Adrenal gland (tissue), 12 donors: ENCODE data around the gene PAOX. TPM values are rescaled to one million over a fixed set of nuclear protein-coding genes. Genes with fewer than 3 reads are reported as not detected.

Experiments used
- DNase-seq, 7 donors: peaks; one replicate each; pipeline ENCODE4 v3.0.0-alpha.2; 2019 to 2020
- H3K27ac ChIP-seq, 5 donors: fragments of 200-600 bp; sonication (generic) in 4 of 5; 1 replicate in 3 of 5; 2 replicates in 2 of 5; pipeline versions ENCODE4 v1.5.1 to v1.8.0; 2016 to 2020; ENCODE audit warnings: mild to moderate bottlenecking in 1 of 5
- H3K27me3 ChIP-seq: fragments of 200-600 bp; 2 replicates; pipeline ENCODE4 v1.8.0; 2021
- H3K36me3 ChIP-seq, 2 donors: fragments of 200-600 bp; replicated peaks in 1 of 2; 1 replicate in 1 of 2; 2 replicates in 1 of 2; pipeline versions ENCODE4 v1.5.1 to v1.8.0; 2018 to 2022
- H3K4me1 ChIP-seq, 2 donors: fragments of 200-600 bp; replicated peaks in 1 of 2; 1 replicate in 1 of 2; 2 replicates in 1 of 2; pipeline versions ENCODE4 v1.5.1 to v1.8.0; 2018 to 2021
- H3K4me3 ChIP-seq, 4 donors: fragments of 200-600 bp; sonication (generic) in 3 of 4; one replicate each; pipeline ENCODE4 v1.5.1; 2016 to 2018
- H3K9me3 ChIP-seq, 3 donors: fragments of 200-600 bp; sonication (generic) in 1 of 3; replicated peaks in 1 of 3; 1 replicate in 2 of 3; 2 replicates in 1 of 3; pipeline versions ENCODE4 v1.5.1 to v1.8.0; 2016 to 2021
- CTCF ChIP-seq, 6 experiments: fragments of 450-650 bp in 4 of 6; fragments of 200-600 bp in 2 of 6; sonication (generic) in 1 of 6; IDR thresholded peaks; 1 replicate in 5 of 6; 2 replicates in 1 of 6; pipeline versions ENCODE4 v1.5.1 to v1.8.0; 2016 to 2021; ENCODE audit warnings: antibody characterized with exemption in 6 of 6, mild to moderate bottlenecking in 2 of 6, moderate library complexity in 1 of 6
- POLR2A ChIP-seq, 2 donors: fragments of 450-650 bp; IDR thresholded peaks; one replicate each; pipeline ENCODE4 v1.6.1; 2017; ENCODE audit warnings: antibody characterized with exemption in 2 of 2, mild to moderate bottlenecking in 2 of 2, moderate library complexity in 1 of 2
- WGBS, 4 donors: extraction: QIAGEN DNeasy Blood & Tissue Kit in 2 of 4; methylation state at CpG; one replicate each; pipeline versions ENCODE4 v1.1.5 to v1.1.7; 2013 to 2017; 5-methylcytosine and 5-hydroxymethylcytosine counted together
- intact Hi-C, 2 donors: fragments of 100-400 bp; cut with DNase I; formaldehyde crosslinking; loops; one replicate each; pipeline versions ENCODE4 v1.14.1 to v1.15.0; 2022 to 2023
- polyA plus RNA-seq, 3 donors: library from polyadenylated mRNA; stranded (reverse); fragments of 200-250 nt in 2 of 3; fragments of 350-450 nt in 1 of 3; fragmentation: Illumina TruSeq in 1 of 3; extraction: RNeasy Lipid Tissue Mini Kit (QIAGEN cat#74804) in 1 of 3; gene quantifications; one replicate each; pipeline ENCODE4 v1.2.3, GENCODE V29; 2013 to 2014
- total RNA-seq, 9 donors: library from RNA; depleted of rRNA in 4 of 9; stranded (reverse); fragments of >200 nt in 4 of 9; fragments of 120-200 nt in 1 of 9; fragmentation: NEBNext Ultra II Directional in 1 of 9; extraction: Animal tissue kit (Norgen Biotek cat#: 25700) in 1 of 9; gene quantifications; one replicate each; pipeline versions ENCODE4 v1.1.0 to v1.2.4, GENCODE V29; 2013 to 2023
- donor health status: healthy with polysubstance abuse.
- donor health status: Bipolar disorder and iron deficiency.
- donor health status: DM: yes; HTN: yes; CAD: no.
- donor health status: DM: no; HTN: no; CAD: no.
- donor health status: DM: no; HTN: no; CAD: no.
- donor health status: DM: yes; HTN: yes; CAD: no.

The PAOX gene
- total and polyA plus RNA-seq, 12 donors: 1.0 to 34.4 (median 6.4) TPM

DNA sequence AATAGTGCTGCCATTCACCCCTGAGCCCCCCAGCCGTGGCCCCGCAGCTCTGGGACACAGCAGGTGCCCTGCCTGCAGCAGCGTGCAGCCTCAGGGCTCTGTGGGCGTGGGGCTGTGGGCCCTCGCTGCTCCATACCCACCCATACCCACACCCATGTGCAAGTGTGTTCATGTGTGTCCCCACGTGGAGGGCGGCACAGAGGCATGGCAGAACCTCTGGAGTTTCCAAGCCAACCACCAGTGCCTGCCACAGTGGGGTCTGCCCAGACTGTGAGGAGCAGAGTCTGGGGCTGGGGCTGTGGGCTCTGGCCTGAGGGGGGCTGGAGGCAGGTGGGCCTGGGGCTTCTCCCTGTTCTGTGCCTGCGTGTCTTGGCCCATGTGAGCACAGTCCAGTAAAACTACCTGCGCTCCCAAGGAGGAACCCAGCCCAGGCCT lies 29.5 kb upstream of the PAOX start:
- DNase-seq: no peak
- H3K27ac ChIP-seq: no peak overlapping the region
- TF ChIP-seq POLR2A (IDR thresholded peaks at IDR 0.05) (no peak), CTCF (IDR thresholded peaks at IDR 0.05) (no peak)
- no peaks in the 10 kb centered on the region for H3K9me3 ChIP-seq
- H3K36me3 ChIP-seq: no peaks in the 10 kb centered on the region
- H3K27me3 ChIP-seq: peaks cover 13% of the 10 kb centered on the region
- WGBS, 4 donors: 66 to 76% (median 72%) methylated on average over 3 to 9 of the region's 9 CpGs
- H3K4me1 ChIP-seq: no peaks in the 10 kb centered on the region
- H3K4me3 ChIP-seq: no peak overlapping the region
- intact Hi-C loops: no loop called here

GRCh38 chr10:133350283-133350949 lies 28.6 kb upstream of the PAOX start:
- intact Hi-C loops: no loop called here
- no peaks in the 10 kb centered on the region for H3K9me3 ChIP-seq
- no peaks in the 10 kb centered on the region for H3K4me1 ChIP-seq
- no peak overlapping the region for H3K4me3 ChIP-seq
- no peaks in the 10 kb centered on the region for H3K36me3 ChIP-seq
- WGBS, 4 donors: 76 to 94% (median 78%) methylated on average over 2 to 12 of the region's 12 CpGs; no CpG with 5 or more reads in 1 of the 4 donors
- no peak for DNase-seq
- TF ChIP-seq POLR2A (IDR thresholded peaks at IDR 0.05): no peak
- no peak for TF ChIP-seq CTCF (IDR thresholded peaks at IDR 0.05)
- peaks cover 13% of the 10 kb centered on the region for H3K27me3 ChIP-seq
- H3K27ac ChIP-seq: no peak overlapping the region

DNA sequence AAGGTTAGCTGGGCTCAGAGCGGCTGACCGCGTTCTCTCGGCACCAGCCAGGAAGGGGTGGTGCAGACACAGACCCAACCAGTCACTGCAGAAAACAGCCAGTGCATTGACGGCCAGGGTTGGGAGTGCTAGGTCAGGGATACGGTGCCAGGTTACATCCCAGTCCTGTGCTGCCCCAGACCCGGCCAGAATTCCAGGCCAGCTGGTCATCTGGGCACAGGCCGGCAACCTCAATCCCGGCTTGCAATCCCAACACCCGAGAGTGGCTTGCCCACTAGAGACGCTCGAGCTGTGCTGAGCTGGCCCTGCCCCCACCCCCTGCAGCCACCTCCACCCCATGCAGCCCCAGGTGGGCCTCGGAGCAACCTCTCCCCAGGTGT lies 28.1 kb upstream of the PAOX start:
- Histone ChIP-seq H3K4me3 (no peak overlapping the region), H3K27me3 (peaks cover 13% of the 10 kb centered on the region), H3K36me3 (no peaks in the 10 kb centered on the region), H3K4me1 (no peaks in the 10 kb centered on the region), H3K9me3 (no peaks in the 10 kb centered on the region), H3K27ac (no peak overlapping the region)
- DNase-seq: no peak
- WGBS, 4 donors: 49 to 80% (median 60%) methylated on average over 1 to 13 of the region's 13 CpGs
- TF ChIP-seq CTCF (IDR thresholded peaks at IDR 0.05) (no peak), POLR2A (IDR thresholded peaks at IDR 0.05) (no peak)
- intact Hi-C loops: no loop called here

GRCh38 chr10:133351408-133352318 lies 27.4 kb upstream of the PAOX start:
- Histone ChIP-seq H3K27ac (no peak overlapping the region), H3K9me3 (no peaks in the 10 kb centered on the region), H3K4me3 (no peak overlapping the region), H3K27me3 (peaks cover 13% of the 10 kb centered on the region), H3K36me3 (no peaks in the 10 kb centered on the region), H3K4me1 (peaks cover 0 to 1% of the 10 kb centered on the region in 2 donors)
- TF ChIP-seq CTCF (IDR thresholded peaks at IDR 0.05): no peak
- TF ChIP-seq POLR2A (IDR thresholded peaks at IDR 0.05): no peak
- DNase-seq: no peak
- 61 to 80% (median 71%) methylated on average over 8 to 24 of the region's 24 CpGs for WGBS, 4 donors
- intact Hi-C loops: no loop called here
